SK-N-SH (cell line): ENCODE results near the gene PIK3CA.

Experiments
- CTCF ChIP-seq: fragments of 200-600 bp; sonication (generic); IDR thresholded peaks from 2 replicates; pipeline ENCODE4 v1.6.1; 2017; ENCODE audit warnings: antibody characterized with exemption, mild to moderate bottlenecking, moderate library complexity
- EP300 ChIP-seq, 2 experiments: IDR thresholded peaks; 2 replicates each; pipeline versions ENCODE4 v1.4.0 to v1.6.1; 2012; ENCODE audit warnings: borderline replicate concordance in 1 of 2, low read depth in 1 of 2, low read length in 1 of 2
- TF ChIP-seq, protein P1 (sequence below): IDR thresholded peaks from 2 replicates; pipeline ENCODE4 v1.6.1; 2012; ENCODE audit warnings: mild to moderate bottlenecking, low read depth, low read length, moderate library complexity

- TF ChIP-seq EP300 (IDR thresholded peaks at IDR 0.05; ENCODE audit: borderline replicate concordance in 1 of 2, low read depth in 1 of 2, low read length in 1 of 2) (no peak), CTCF (no peak)
- TF ChIP-seq, protein P1, sequence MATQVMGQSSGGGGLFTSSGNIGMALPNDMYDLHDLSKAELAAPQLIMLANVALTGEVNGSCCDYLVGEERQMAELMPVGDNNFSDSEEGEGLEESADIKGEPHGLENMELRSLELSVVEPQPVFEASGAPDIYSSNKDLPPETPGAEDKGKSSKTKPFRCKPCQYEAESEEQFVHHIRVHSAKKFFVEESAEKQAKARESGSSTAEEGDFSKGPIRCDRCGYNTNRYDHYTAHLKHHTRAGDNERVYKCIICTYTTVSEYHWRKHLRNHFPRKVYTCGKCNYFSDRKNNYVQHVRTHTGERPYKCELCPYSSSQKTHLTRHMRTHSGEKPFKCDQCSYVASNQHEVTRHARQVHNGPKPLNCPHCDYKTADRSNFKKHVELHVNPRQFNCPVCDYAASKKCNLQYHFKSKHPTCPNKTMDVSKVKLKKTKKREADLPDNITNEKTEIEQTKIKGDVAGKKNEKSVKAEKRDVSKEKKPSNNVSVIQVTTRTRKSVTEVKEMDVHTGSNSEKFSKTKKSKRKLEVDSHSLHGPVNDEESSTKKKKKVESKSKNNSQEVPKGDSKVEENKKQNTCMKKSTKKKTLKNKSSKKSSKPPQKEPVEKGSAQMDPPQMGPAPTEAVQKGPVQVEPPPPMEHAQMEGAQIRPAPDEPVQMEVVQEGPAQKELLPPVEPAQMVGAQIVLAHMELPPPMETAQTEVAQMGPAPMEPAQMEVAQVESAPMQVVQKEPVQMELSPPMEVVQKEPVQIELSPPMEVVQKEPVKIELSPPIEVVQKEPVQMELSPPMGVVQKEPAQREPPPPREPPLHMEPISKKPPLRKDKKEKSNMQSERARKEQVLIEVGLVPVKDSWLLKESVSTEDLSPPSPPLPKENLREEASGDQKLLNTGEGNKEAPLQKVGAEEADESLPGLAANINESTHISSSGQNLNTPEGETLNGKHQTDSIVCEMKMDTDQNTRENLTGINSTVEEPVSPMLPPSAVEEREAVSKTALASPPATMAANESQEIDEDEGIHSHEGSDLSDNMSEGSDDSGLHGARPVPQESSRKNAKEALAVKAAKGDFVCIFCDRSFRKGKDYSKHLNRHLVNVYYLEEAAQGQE = no peak
Measured at GRCh38 chr3:179268400-179269051, 120.4 kb downstream of the PIK3CA start.
